Liver (tissue), 3 donors: ENCODE measurements around the gene GINS2.

Experiments used
- CTCF ChIP-seq: fragments of 150-350 bp; IDR thresholded peaks from 2 replicates; pipeline ENCODE4 v1.5.1; 2017; ENCODE audit warnings: improper control_type of control experiment, low read depth, low read length; ENCODE audit not compliant: missing input control
- HNF4G ChIP-seq: IDR thresholded peaks from 2 replicates; pipeline ENCODE4 v1.6.1; 2016; ENCODE audit warnings: antibody characterized with exemption
- MAX ChIP-seq: IDR thresholded peaks from 2 replicates; pipeline ENCODE4 v1.6.1; 2016; ENCODE audit warnings: antibody characterized with exemption
- RAD21 ChIP-seq, 2 donors: IDR thresholded peaks; 2 replicates each; pipeline ENCODE4 v1.6.1; 2016; ENCODE audit warnings: antibody characterized with exemption in 2 of 2, mild to moderate bottlenecking in 2 of 2
- TAF1 ChIP-seq: conservative IDR thresholded peaks from 2 replicates; pipeline ENCODE4 v1.6.1; 2016; ENCODE audit warnings: antibody characterized with exemption, mild to moderate bottlenecking
- donor health status: healthy.
- donor health status: healthy.

- TF ChIP-seq MAX (no peak), CTCF (no peak), HNF4G (no peak), RAD21 (IDR thresholded peaks at IDR 0.05) (no peak), TAF1 (no peak)
Measured at GRCh38 chr16:85697431-85697830, 8.7 kb upstream of the GINS2 start.
